K562 (cell line): ENCODE results near the gene GNAI3. TPM values are rescaled to one million over a fixed set of nuclear protein-coding genes. Genes with fewer than 3 reads are reported as not detected.
A peak's percentile ranks its signal among the peaks of the same experiment; 100 is the strongest.

Experiments used
- BHLHE40 ChIP-seq: IDR thresholded peaks from 2 replicates; pipeline ENCODE4 v1.6.1; 2011; ENCODE audit warnings: low read length, improper control_type of control experiment
- CBX2 ChIP-seq: fragments of 200-600 bp; sonication (generic); IDR thresholded peaks from one replicate; pipeline ENCODE4 v1.6.1; 2012; ENCODE audit warnings: mild to moderate bottlenecking, low read length, inconsistent platforms; ENCODE audit not compliant: insufficient read depth, poor library complexity, severe bottlenecking
- CCAR2 ChIP-seq: fragments of 200-400 bp; formaldehyde crosslinking; IDR thresholded peaks from 2 replicates; pipeline ENCODE4 v1.6.1; 2017; ENCODE audit warnings: mild to moderate bottlenecking, low read depth, low read length
- GTF2A2 ChIP-seq: IDR thresholded peaks from 2 replicates; pipeline ENCODE4 v1.6.1; 2016; ENCODE audit warnings: mild to moderate bottlenecking, missing genetic modification characterization, missing compliant biosample characterization
- JUN ChIP-seq, 2 experiments: sonication (generic) in 1 of 2; formaldehyde crosslinking in 1 of 2; IDR thresholded peaks; 2 replicates each; pipeline versions ENCODE4 v1.6.1 to v1.8.0; 2012 to 2022; ENCODE audit warnings: borderline replicate concordance in 2 of 2, mild to moderate bottlenecking in 2 of 2, improper control_type of control experiment in 1 of 2, low read depth in 1 of 2, low read length in 1 of 2, missing genetic modification reagents in 1 of 2
- RUNX1 ChIP-seq: sonication (generic); IDR thresholded peaks from 2 replicates; pipeline ENCODE4 v1.6.1; 2016; ENCODE audit warnings: antibody characterized with exemption, low read depth
- SETDB1 ChIP-seq: IDR thresholded peaks from one replicate; pipeline ENCODE4 v1.6.1; 2012; ENCODE audit warnings: low read length, control low read depth, inconsistent platforms
- SPI1 ChIP-seq: IDR thresholded peaks from 2 replicates; pipeline ENCODE4 v1.6.1; 2011; ENCODE audit warnings: low read depth, low read length, control low read depth, borderline replicate concordance
- TFAM ChIP-seq: fragments of 250-450 bp; sonication (Bioruptor Pico); conservative IDR thresholded peaks from 2 replicates; pipeline ENCODE4 v1.5.0; 2021; ENCODE audit warnings: mild to moderate bottlenecking, moderate library complexity
- TOE1 ChIP-seq, 2 experiments: fragments of 450-650 bp in 1 of 2; sonication (generic) in 1 of 2; formaldehyde crosslinking in 1 of 2; IDR thresholded peaks; 2 replicates each; pipeline versions ENCODE4 v1.7.1 to v1.8.0; 2016 to 2022; ENCODE audit warnings: borderline replicate concordance in 2 of 2, mild to moderate bottlenecking in 2 of 2, antibody characterized with exemption in 1 of 2, inconsistent platforms in 1 of 2, low read depth in 1 of 2, missing genetic modification reagents in 1 of 2, moderate library complexity in 1 of 2
- TRIM28 ChIP-seq: fragments of 450-650 bp; IDR thresholded peaks from 2 replicates; pipeline ENCODE4 v1.6.1; 2017
- ZKSCAN1 ChIP-seq: fragments of 150-350 bp; IDR thresholded peaks from 2 replicates; pipeline ENCODE4 v1.6.1; 2016; ENCODE audit warnings: low read depth, low read length
- ZNF175 ChIP-seq: fragments of 200-800 bp; sonication (Bioruptor generic); IDR thresholded peaks from 2 replicates; pipeline ENCODE4 v1.6.1; 2016; ENCODE audit warnings: low read depth, mild to moderate bottlenecking, missing genetic modification characterization, missing compliant biosample characterization
- ZNF311 ChIP-seq: fragments of 250-450 bp; sonication (Bioruptor Pico); IDR thresholded peaks from 2 replicates; pipeline ENCODE4 v1.4.0; 2020; ENCODE audit warnings: mild to moderate bottlenecking, moderate library complexity
- ZNF740 ChIP-seq, 3 experiments: fragments of 200-800 bp in 1 of 3; sonication (Bioruptor generic) in 1 of 3; sonication (generic) in 1 of 3; formaldehyde crosslinking in 1 of 3; IDR thresholded peaks; 2 replicates each; pipeline versions ENCODE4 v1.6.1 to v1.8.0; 2016 to 2022; ENCODE audit warnings: mild to moderate bottlenecking in 2 of 3, missing compliant biosample characterization in 2 of 3, missing genetic modification characterization in 2 of 3, missing genetic modification reagents in 1 of 3
- polyA plus RNA-seq, 8 experiments: library from polyadenylated mRNA; depleted of rRNA in 4 of 8; stranded (reverse) in 5 of 8; unstranded in 3 of 8; fragments of >200 nt; fragmentation: Nextera tagmentation in 2 of 8; fragmentation: Illumina TruSeq in 1 of 8; extraction: Ambion mirVana in 2 of 8; extraction: Trizol in 1 of 8; gene quantifications; 2 replicates each; pipeline versions ENCODE4 v1.2.1 to v1.2.3, GENCODE V29; 2011 to 2014; ENCODE audit warnings: inconsistent platforms in 1 of 8, missing spikeins in 1 of 8
- total RNA-seq, 7 experiments: library from RNA; depleted of rRNA in 6 of 7; stranded (reverse); fragments of >200 nt in 6 of 7; fragmentation: Illumina TruSeq in 2 of 7; extraction: Trizol in 2 of 7; gene quantifications; 2 replicates each; pipeline versions ENCODE4 v1.2.1 to v1.2.3, GENCODE V29; 2011 to 2021; ENCODE audit warnings: low replicate concordance in 1 of 7
- TF ChIP-seq, protein P1 (sequence below): sonication (generic); formaldehyde crosslinking; IDR thresholded peaks from 2 replicates; pipeline ENCODE4 v1.8.0; 2023; ENCODE audit warnings: missing genetic modification reagents, mild to moderate bottlenecking, borderline replicate concordance
- TF ChIP-seq, protein P2 (sequence below): fragments of 450-650 bp; formaldehyde crosslinking; conservative IDR thresholded peaks from 2 replicates; pipeline ENCODE4 v1.4.0; 2022; ENCODE audit warnings: mild to moderate bottlenecking, missing genetic modification characterization

Gene GNAI3
- total and polyA plus RNA-seq, 9 of the 15 experiments (the other 6 are each of a cell fraction or from before 2014, with no cell fraction given): 6.3 to 13.2 (median 8.9) TPM

GRCh38 chr1:109548321-109549267, at the start of gene GNAI3 (continued):
- TF ChIP-seq TOE1 (IDR thresholded peaks at IDR 0.05; ENCODE audit: borderline replicate concordance) (0 out of 2 replicates have a peak, but pooled peaks have one; percentile 35), TOE1 (CRISPR knock-in tag; IDR thresholded peaks at IDR 0.05; ENCODE audit: borderline replicate concordance, low read depth) (no peak), RUNX1 (peak; percentile 19; the same call in 1 of the 2 replicates), ZKSCAN1 (no peak), JUN (IDR thresholded peaks at IDR 0.05; ENCODE audit: borderline replicate concordance, low read depth, low read length) (peak; percentile 55; the same call in 1 of the 2 replicates), JUN (CRISPR knock-in tag; IDR thresholded peaks at IDR 0.05; ENCODE audit: borderline replicate concordance) (0 out of 2 replicates have a peak, but pooled peaks have one; percentile 15), CBX2 (no peak), ZNF175 (CRISPR knock-in tag) (no peak), CCAR2 (no peak), SPI1 (peak; percentile 99), ZNF311 (CRISPR knock-in tag) (no peak), BHLHE40 (peak; percentile 60; the same call in 1 of the 2 replicates), GTF2A2 (tag) (0 out of 2 replicates have a peak, but pooled peaks have one; percentile 16), TRIM28 (no peak), SETDB1 (no peak), ZNF740 (CRISPR knock-in tag; IDR thresholded peaks at IDR 0.05) (no peak; the same call in 1 of the 2 replicates), ZNF740 (tag; IDR thresholded peaks at IDR 0.05) (no peak), TFAM (CRISPR knock-in tag) (no peak)
- TF ChIP-seq, protein P1, sequence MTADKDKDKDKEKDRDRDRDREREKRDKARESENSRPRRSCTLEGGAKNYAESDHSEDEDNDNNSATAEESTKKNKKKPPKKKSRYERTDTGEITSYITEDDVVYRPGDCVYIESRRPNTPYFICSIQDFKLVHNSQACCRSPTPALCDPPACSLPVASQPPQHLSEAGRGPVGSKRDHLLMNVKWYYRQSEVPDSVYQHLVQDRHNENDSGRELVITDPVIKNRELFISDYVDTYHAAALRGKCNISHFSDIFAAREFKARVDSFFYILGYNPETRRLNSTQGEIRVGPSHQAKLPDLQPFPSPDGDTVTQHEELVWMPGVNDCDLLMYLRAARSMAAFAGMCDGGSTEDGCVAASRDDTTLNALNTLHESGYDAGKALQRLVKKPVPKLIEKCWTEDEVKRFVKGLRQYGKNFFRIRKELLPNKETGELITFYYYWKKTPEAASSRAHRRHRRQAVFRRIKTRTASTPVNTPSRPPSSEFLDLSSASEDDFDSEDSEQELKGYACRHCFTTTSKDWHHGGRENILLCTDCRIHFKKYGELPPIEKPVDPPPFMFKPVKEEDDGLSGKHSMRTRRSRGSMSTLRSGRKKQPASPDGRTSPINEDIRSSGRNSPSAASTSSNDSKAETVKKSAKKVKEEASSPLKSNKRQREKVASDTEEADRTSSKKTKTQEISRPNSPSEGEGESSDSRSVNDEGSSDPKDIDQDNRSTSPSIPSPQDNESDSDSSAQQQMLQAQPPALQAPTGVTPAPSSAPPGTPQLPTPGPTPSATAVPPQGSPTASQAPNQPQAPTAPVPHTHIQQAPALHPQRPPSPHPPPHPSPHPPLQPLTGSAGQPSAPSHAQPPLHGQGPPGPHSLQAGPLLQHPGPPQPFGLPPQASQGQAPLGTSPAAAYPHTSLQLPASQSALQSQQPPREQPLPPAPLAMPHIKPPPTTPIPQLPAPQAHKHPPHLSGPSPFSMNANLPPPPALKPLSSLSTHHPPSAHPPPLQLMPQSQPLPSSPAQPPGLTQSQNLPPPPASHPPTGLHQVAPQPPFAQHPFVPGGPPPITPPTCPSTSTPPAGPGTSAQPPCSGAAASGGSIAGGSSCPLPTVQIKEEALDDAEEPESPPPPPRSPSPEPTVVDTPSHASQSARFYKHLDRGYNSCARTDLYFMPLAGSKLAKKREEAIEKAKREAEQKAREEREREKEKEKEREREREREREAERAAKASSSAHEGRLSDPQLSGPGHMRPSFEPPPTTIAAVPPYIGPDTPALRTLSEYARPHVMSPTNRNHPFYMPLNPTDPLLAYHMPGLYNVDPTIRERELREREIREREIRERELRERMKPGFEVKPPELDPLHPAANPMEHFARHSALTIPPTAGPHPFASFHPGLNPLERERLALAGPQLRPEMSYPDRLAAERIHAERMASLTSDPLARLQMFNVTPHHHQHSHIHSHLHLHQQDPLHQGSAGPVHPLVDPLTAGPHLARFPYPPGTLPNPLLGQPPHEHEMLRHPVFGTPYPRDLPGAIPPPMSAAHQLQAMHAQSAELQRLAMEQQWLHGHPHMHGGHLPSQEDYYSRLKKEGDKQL: no peak
- TF ChIP-seq, protein P2, sequence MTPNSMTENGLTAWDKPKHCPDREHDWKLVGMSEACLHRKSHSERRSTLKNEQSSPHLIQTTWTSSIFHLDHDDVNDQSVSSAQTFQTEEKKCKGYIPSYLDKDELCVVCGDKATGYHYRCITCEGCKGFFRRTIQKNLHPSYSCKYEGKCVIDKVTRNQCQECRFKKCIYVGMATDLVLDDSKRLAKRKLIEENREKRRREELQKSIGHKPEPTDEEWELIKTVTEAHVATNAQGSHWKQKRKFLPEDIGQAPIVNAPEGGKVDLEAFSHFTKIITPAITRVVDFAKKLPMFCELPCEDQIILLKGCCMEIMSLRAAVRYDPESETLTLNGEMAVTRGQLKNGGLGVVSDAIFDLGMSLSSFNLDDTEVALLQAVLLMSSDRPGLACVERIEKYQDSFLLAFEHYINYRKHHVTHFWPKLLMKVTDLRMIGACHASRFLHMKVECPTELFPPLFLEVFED: peak; percentile 84
